Renal pelvis (tissue), 4 donors: ENCODE results near the gene CES2. TPM values are rescaled to one million over a fixed set of nuclear protein-coding genes. Genes with fewer than 3 reads are reported as not detected.

Experiments used
- DNase-seq: peaks from one replicate; pipeline ENCODE4 v3.0.0-alpha.2; 2013
- polyA plus RNA-seq, 3 donors: library from polyadenylated mRNA; unstranded; fragments of 120-200 nt; gene quantifications; one replicate each; pipeline ENCODE4 v1.2.1, GENCODE V29; 2013; ENCODE audit not compliant: insufficient read length in 3 of 3

Gene CES2
- polyA plus RNA-seq, 3 donors: 42.7 to 50.2 (median 45.3) TPM

DNA sequence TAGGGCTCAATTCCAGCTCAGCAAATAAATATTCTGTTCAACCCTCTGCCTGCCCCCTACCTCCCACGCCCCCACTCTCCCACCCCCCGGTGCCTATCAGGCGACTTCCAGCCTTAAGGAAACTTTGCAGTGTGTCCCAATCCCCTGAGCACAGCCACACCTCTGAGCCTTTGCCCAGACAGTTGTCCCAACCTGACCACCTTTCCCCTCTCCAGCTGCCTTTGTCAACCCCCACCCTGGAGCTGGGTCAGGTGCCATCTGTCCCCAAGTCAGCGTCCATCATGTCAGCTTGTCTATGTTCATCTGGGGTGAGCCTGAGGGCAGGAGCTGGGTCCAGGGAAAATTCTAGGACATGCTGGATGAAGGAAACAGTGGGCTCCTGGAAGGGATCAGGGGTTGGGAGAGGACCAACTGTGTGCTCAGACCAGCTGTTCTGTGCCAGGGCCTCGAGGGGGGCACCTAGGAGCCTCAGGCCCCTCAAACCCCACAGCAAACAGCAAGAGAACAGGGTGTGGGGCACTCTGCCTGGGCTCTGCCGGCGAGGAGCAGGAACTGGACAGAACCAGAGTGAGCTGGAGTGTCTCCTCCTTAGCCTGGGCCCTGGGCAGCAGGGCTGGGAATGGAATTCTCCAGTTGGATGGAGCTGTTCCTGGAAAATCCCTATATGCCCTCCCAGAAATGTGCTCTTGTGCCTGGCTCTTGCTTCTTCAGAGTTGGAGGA is 34.4 kb upstream of the CES2 start:
- DNase-seq: no peak

DNA sequence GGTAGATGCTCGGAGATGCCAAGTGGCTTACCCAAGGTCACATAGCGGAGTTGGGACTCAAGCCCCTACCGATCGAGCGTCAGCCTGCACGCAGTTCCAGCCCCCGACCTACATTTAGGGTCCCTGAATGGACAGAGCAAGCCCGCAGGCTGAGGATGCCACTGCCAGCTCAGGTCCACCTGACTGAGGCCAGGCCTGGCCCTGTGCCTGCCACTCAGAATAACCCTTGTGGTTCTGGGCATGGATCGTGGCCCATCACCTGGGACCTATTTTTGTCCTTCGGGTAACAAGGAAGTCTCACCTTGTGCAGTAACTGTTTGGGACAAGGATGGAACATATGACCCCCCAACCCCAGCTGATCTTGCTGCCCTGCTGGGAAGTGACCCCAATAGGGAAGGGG is 33.7 kb upstream of the CES2 start:
- no peak for DNase-seq

DNA sequence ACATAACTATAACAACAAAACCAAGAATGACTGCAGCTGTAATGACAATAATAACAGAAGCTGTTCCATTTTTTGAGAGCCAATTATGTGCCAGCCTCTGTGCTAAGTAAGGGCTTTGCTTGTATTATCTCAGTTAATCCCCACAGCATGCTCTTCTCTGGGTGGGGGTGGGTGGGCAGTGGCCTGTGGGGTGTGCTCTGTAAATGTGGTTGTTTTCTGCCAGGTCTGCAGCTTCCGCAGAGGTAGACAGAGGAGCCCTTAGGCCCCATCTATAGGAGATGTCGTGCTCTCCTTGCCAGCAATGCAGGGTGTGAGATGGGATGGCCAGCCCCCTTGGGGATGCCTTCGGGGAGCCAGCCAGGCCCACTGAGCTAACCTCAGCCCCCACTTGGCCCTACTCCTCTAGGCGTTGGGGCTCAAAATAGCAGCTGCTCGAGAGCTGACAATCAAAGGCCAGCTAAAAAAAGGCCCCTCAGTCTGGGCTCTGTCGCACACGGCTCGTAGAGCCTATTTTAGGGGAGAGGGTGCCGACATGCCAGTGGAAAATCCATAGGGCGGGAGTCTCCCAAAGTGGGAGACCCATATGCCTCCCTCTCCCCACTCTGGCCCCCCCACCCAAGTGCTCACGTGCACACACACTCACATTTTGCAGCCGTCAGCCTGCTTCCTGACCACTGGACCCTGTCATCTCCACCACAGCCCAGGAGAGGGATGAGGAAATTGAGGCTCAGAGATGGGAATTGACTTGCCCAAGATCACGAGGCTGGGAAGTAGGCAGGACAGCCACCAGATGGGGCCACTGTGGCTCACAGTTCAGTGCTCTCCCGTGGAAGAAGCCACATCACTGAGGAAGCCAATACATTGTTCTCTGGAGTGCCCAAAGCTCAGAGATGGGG is 32.4 kb upstream of the CES2 start:
- no peak for DNase-seq

DNA sequence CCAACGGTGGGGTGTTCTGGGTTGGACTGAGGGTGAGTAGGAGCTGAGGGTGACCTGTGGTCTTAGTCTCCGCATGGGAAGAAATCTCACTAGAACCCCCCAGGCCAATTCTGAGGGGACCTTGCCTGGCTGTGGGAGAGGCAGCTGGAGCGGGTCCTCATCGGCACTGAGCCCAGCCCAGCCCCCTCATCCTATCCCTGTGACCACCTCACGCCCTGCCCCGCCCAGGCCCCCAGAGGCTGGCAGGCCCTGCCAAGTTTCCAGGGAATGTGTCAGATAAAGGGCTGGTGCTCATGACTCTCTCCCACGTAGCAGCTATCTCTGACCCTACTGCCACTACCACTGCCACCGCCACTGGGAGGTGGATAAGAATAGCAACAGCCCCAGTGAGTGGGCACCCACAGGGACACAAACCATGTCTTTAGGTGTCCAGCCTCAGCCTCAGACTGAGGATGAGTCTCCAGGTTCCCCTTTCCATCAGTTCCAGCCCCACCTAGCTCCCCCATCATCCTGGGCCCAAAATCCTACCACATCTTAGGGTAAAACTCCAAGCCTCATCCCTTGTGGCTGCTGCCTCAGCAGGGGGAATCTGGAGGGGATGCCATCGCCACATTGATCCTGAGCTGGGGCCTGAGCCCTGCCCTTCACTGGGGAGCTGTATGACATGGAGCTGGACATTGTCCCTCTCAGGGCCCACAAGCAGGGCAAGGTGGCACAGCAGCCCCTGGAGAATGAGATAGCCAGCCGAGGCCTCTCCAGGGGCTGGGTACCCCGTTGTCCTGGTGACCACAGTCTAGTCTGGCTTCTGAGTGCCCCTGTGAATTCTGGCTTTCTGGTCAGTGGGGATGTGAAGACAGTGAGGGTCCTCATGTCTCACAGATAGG is 31.5 kb upstream of the CES2 start:
- no peak for DNase-seq

DNA sequence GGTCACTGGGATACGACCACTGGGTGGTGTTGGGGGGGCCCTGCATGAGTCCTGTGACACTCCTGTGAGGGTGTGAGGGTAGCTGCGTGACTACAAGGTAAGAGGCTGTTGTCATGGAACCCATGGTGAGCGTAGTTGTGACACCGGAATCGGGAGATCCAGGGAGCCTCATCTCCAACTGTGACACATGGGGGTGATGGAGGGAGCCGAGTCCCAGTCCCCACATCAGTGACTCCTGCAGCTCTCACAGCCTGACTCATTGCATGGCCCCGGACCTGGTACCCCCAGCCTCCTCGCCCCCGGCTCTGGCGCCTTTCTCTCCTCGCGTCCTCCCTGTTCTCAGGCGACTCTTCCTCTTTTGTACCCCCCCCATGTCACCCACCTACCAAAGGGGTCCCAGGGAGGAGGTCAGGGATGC is 30.9 kb upstream of the CES2 start:
- no peak for DNase-seq

DNA sequence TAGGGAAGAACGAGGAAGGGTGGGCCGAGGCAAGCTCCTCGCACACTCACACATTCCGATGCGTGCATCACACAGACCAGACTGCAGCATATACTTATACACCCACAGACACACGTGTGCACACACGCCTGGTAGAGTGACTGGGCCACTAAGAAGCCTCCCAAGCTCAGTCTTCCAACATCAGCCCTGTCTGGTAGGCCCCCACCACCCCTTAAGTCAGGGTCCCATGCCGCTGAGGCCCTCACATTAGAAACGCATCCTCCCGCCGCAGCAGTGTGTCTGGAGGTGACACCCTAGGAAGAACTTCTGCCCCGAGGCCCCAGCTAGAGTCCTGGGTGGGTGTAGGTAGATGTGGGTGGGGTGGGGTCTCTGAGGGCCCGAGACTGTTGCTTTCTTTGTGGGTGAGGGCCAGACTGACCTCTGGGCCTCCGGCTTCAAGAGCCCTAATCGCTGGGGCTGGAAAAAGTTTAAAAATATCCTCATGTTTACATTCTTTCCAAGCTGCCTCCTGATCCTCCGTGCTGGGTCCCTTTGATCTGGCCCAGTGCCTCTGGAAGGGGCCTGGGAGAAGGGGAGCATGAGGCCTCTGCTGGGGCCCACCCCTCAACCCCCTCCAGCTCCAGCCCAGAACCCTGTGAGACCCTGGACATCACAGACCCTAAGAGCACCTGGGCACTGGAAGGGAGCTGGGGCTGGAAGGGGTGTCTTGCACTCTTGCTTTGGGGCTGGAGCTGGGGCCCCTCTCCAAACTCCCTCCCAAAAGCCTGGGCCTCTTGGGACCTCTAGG is 30.3 kb upstream of the CES2 start:
- no peak for DNase-seq

DNA sequence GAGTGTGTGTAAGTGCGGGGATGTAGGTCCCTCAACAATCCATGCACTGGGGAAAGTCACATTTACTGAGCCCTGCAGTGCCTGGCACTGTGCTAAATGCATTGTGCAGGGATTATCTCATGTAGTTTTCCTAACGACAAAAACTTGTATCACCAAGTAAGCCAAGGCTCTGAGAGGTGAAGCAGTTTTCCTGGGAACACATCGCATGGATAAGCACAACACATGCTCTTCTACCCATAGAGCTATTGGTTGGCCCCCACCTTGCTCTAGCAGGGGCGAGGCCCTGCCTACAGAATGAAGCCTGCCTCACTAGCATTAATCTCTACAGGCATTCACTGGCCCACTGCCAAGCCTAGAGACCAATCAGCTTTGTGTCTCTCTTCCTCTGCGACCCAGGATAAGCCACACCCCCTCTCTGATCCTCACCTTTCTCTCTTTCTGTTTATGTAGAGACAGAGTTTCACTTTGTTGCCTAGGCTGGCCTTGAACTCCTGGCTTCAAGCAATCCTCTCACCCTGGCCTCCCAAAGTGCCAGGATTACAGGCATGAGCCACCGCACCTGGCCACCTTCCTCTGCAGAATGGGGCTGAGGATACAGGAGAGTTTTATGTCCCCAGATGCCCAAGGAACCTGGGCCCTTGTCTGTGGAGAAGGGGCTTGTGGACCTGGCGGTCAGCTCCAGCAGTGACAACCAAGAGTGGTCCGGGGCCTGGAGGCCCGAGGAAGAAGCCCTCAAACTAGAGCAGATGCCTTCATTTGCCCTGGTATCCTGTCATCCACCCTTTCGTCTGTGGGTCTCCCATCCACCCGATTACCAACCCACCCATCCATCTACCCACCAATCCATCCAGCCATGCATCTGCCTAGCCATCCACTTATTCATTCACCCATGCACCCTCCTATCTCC is 29.4 kb upstream of the CES2 start:
- peak; percentile 68 for DNase-seq

DNA sequence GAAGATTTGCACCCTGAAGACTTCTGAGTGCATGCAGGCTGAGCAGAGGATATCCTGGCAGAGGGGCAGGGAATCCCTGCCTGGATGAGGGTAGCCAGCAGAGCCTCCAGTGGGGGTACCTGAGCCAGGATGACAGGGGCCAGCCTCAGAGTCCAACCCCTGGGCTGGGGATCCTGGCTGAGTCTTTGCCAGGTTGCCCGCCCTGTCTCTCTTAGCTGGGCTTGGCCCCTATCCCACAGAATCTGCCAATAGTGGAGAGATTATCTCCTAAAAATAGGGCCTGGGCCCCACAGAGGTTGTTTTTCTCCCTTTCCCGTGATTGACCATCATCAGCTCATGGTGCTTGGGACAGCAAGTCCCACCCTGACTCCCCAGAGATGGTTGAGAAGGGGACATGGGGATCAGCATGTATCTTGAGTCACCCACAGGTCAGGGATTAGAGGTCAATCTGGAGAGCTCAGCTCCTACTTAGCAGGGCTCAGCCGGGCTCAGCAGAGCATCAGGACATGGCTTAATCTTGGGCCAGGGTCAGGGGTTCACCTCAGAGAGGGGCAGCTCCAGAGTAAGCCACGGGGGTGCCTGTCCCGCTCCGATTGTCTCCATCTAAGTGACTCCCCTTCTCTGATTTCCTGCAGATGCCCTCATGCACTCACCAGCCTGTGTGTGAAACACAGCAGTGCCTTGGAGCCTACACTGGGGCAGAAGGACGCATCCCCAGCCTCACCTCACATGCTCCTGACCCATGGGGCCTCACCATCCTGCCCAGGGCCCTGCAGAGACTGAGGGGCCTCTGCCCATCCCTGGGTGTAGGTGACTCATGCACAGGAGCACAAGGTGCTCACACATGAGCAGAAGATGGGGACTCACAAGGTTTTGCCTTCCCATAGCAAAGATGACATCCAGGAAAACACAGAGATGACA is 28.1 kb upstream of the CES2 start:
- DNase-seq: no peak

DNA sequence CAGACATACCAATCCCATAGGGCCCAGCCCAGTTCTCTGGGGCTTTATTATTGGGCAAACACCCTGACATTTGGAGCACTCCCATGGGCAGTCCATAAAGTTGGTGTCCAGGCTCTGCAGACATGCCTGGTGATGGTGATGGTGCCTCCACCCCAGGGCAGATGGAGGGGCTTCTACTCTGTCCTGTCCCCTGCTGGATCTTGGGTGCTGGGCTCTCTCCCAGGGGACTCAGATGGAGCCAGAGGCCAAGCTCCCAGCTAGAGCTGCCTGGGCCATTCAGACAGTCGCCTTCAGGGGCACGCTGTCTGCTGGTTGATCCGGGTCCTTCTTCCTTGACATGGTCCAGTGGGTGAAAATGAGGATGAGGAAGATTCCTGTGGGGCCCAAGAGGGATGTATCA is 27.2 kb upstream of the CES2 start:
- DNase-seq: no peak

DNA sequence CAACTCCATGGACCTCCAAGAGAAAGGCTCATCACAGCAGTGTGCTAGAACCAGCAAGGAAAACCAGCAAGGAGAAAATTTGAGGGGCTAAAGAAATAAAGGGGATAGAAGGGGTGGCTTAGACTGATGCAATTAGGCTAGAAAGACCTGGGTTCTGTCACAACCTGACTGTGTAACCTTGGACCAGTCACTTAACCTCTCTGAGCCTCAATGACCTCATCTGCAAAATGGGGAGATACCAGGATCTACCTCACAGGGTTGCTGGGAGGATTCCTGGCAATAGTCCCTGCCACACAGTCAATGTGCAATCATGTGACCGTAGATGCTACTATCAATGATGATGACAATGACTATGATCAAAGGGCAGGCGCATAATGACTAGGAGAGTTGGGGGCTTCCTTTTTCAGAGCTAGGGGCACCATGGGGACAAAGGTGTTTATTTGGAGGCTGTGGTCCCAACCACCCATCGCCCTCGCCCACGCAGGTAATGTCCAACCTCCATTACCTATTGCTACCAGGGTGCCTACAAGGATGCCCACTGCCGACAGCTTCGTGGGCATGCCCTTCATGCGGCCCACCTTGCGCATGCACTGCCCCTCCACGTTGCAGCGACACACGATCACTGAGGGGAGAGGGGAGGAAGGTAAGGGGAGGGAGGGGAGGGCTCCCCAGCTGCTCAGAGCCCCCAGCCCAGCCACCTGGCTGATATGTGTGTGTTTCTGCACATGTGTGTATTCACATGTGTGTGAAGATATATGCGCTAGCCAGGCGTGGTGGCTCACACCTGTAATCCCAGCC is 26.4 kb upstream of the CES2 start:
- no peak for DNase-seq

DNA sequence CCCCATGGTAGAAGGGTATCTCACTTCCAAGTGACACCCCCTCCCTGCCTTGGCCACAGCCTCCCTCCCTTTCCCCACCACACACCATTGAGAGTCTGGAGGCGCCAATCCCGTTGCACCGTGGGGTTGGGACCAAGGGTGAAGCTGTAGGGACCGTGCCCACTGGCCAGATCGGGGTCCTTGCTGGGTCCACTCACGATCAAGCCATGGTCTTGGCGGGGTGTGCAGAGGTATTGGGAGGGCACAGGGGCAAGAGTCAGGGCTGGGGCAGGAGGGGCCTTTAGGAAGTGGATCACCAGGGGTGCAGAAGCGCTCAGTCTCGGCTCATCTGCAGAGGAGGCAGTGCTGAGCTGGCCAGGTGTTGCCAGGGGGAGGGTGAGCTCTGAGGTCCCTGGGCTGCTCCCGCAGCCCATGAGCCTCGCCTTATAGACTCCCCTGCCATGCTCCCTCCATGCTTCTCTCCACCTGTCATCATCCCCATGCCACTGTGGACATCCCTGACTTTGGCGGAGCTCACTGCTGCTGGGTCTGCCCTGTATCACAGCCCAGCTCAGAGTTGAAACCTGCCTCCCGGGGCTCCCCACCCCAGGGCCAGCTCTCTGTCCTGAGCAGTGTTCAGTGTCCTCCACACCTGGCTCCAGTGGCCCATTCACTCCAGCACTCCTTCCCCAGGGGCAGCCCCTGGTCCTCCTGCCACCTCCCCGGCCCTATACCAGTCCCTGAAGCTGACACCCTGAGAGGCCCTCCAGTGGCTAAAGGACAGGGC is 25.0 kb upstream of the CES2 start:
- DNase-seq: no peak

DNA sequence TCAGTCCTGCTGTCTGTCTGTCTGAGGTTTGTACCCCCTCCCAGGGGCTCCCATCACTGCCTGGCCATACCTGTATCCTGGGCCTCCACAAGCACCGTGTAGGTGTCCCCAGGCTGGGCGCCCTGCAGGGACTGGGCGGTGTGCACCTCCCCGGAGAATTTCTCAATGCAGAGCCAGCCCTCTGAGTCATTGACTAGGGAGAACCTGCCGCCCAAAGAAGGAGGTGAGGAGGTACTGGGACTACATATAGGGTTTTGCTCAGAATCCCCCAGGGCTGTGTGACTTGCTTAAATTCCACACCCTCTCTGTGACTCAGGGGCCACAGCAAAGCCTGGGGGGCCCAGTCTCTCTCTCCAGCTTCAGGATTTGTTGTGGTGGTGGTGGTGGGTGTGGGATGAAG is 24.2 kb upstream of the CES2 start:
- no peak for DNase-seq

DNA sequence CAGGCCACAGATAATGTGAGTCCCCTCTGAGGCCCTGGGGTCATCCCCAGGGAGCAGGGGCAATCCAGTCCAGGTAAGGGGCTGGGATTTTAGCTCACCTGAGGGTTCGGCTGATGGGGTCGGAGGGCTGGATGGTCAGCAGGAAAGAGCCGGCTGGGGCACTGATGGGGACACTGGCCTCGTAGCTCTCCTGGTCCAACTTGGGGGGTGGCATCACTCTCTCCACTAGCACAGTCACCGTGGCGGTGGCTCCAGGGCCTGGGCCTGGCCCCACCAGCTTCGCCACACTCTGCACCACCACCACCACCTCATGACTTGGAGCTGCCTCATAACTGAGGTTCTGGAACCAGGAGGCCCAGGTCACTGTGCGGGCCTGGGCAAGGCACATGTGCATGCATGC is 23.5 kb upstream of the CES2 start:
- DNase-seq: no peak

DNA sequence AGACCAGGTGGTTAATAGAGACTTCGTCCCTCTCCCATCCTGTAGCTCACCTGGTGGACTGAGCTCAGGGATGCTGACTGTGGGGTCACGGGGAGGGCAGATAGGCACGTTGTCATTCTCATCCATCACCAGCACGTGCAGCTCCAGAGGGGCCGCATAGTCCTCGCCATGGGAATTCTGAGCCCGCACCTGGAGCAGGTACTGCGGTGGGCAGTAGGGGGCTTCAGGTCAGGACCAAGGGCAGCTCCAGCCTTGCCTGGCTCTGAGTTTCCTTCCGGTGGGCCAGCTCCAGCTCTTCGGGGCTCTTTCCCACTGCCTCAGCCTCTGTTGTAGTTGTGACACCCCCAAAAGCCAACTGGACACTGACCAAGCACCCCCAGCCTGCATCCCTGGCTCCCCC is 22.2 kb upstream of the CES2 start:
- no peak for DNase-seq

DNA sequence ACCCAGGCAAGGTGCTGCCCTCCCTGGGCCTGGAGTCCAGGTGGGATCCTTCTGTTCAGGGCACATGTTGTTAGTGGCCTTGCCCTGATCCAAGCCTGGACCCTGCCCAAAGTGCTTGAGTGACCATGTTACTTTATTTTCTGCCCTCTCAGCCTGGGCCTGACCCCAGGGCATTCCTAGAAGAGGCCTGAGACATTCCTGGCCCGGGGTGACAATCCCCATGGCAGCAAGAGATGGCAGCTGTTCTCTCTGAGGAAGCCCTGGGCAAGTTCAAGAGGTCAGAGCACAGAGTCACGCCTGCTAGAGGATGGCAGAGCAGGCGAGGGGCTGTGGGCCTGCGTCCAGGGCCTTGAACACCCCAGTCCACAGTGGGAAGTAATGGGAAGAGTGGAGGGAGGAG is 21.6 kb upstream of the CES2 start:
- DNase-seq: no peak

DNA sequence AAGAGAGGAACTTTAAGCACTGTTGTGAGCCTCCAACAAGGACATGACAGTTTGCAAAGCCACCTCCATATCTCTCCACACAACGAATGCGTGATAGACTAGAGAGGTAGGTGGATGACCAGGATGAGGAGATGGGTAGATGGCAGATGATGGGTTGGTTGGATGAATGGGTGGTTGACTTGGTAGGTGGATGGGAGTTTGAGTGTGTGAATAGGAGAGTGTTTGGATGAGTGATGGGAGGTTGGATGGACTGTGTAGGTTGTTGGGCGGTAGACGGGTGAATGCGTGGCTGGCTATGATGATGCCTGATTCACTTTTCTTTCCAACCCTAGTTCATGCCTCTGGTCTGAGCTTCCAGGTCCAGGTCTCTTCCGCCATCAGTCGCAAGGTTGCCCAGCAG is 20.8 kb upstream of the CES2 start:
- DNase-seq: no peak

DNA sequence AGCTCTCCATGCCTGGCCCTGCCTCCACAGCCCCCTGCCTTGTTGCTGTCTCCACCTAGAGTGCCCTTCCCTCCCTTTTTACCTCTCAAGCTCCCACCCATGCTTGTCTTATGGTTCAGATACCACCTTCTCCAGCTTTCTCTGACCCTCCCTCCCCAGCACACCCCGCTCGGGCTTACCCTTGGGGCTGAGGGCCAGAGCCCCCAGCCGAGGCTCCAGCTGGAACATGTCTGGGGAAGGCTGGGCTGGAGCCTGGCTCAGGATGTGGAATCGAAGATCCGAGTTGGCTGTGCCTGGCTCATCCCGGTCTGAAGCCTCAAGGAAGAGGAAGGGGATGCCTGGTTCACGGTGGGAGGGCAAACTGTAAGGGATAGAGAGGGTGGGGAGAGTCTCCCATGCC is 20.3 kb upstream of the CES2 start:
- DNase-seq: no peak

DNA sequence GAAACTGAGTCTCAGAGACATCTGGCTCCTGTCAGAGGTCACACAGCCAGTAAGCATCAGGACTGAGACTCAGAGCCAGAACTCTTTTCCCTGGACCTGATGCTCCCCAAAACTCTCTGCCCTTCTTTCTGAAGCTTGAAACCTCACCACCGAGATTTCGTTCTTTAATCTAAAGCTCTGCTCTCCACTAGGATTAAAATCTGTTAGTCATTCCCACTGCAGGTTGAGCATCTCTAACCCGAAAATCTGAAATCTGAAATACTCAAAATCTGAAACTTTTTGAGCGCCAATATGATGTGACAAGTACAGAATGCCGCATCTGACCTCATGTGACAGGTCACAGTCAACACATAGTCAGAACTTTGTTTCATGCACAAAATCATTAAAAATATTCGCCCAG is 18.8 kb upstream of the CES2 start:
- DNase-seq: no peak
